ENCODE results near the gene GRIN2C. TPM values are rescaled to one million over a fixed set of nuclear protein-coding genes. Genes with fewer than 3 reads are reported as not detected.

GRIN2C gene
- total RNA-seq, 1 experiment from 2014 or later = 0.44 TPM

GRCh38 chr17:74842146-74842598 lies 17.5 kb downstream of the GRIN2C start:
- no peak overlapping the region for H4K5ac ChIP-seq (ENCODE audit: insufficient read length, low read depth, low read length)
- H3K4me1 ChIP-seq (ENCODE audit: insufficient read depth, low read length) = peaks cover 2% of the 10 kb centered on the region; the same call in 1 of the 2 replicates
- no peak overlapping the region for H4K8ac ChIP-seq (replicated peaks; ENCODE audit: insufficient read length, low read depth, low read length)
- no peak overlapping the region for H3K27ac ChIP-seq (ENCODE audit: insufficient read length, low read depth, low read length)
- no peak overlapping the region for H2BK15ac ChIP-seq (ENCODE audit: low read depth, low read length)
- Mint-ChIP-seq H3K27me3 (ENCODE audit: low read depth) (peaks cover 57% of the 10 kb centered on the region), H3K36me3 (ENCODE audit: insufficient read depth in 1 of 3, low read depth in 3 of 3) (peaks cover 0 to 6% (median 4%) of the 10 kb centered on the region in 3 experiments; a peak in 1 of 7 replicates), H3K4me1 (peaks cover 18 to 25% of the 10 kb centered on the region in 2 experiments), H3K4me3 (peak overlapping the region; percentile 21 to 58; a peak in 2 of 5 replicates), H3K27ac (no peak overlapping the region), H3K9me3 (no peaks in the 10 kb centered on the region)
- H3K79me2 ChIP-seq (ENCODE audit: insufficient read depth, low read length) = no peaks in the 10 kb centered on the region
- H4K20me1 ChIP-seq (ENCODE audit: control insufficient read depth, insufficient read depth, insufficient read length) = no peaks in the 10 kb centered on the region
- H2BK5ac ChIP-seq (ENCODE audit: insufficient read length, low read length) = no peak overlapping the region
- no peak overlapping the region for H2AK5ac ChIP-seq (ENCODE audit: insufficient read length, low read length)
- no CpG with 5 or more reads among the region's 8 CpGs for WGBS (ENCODE audit: extremely low coverage, insufficient read length, low lambda C conversion rate)
- H3K4ac ChIP-seq (ENCODE audit: low read depth, low read length) = no peak overlapping the region
- no peaks in the 10 kb centered on the region for H3K9me3 ChIP-seq (ENCODE audit: control insufficient read depth, low read depth, low read length)
- no peak for DNase-seq
- H3K27me3 ChIP-seq (ENCODE audit: insufficient read depth, low read length) = peaks cover 12% of the 10 kb centered on the region
- no peak overlapping the region for H3T11ph ChIP-seq (ENCODE audit: low read length)
- H3K56ac ChIP-seq (ENCODE audit: insufficient read length, low read depth, low read length) = no peak overlapping the region
- TF ChIP-seq CTCF (conservative IDR thresholded peaks at IDR 0.05) = no peak
- no peaks in the 10 kb centered on the region for H3K23me2 ChIP-seq (ENCODE audit: insufficient read length, low read depth, low read length, poor library complexity, severe bottlenecking)
- H4K91ac ChIP-seq (ENCODE audit: insufficient read length, low read depth, low read length) = no peak overlapping the region
- no peak overlapping the region for H2AFZ ChIP-seq (ENCODE audit: low read length)
- no peaks in the 10 kb centered on the region for H3K79me1 ChIP-seq (ENCODE audit: insufficient read depth, low read depth, low read length, poor library complexity, severe bottlenecking)
- no peak overlapping the region for H3K9ac ChIP-seq (ENCODE audit: extremely low read depth, insufficient read length, low read length)
- no peak overlapping the region for H3K14ac ChIP-seq (ENCODE audit: insufficient read depth, low read length)
- H3K4me2 ChIP-seq (ENCODE audit: insufficient read depth, insufficient read length, low read length) = no peak overlapping the region
- no peak overlapping the region for H3K23ac ChIP-seq (ENCODE audit: insufficient read length, low read depth, low read length)
- H2BK12ac ChIP-seq (ENCODE audit: insufficient read length, low read depth, low read length) = no peak overlapping the region
- no peak overlapping the region for H2BK20ac ChIP-seq (ENCODE audit: low read depth, low read length, poor library complexity, severe bottlenecking)
- H2BK120ac ChIP-seq (ENCODE audit: low read depth, low read length, poor library complexity, severe bottlenecking) = no peak overlapping the region
- no peak overlapping the region for H3K18ac ChIP-seq (ENCODE audit: insufficient read length, low read depth, low read length)

All from H9 (cell line).